HG03064 (cell line): ENCODE data around the gene VWA3B.
"Not testable (repeated sequence)": the region's sequence is repeated elsewhere in the genome, so short reads cannot be mapped to it uniquely, and the experiment has no call there.

Experiments
- ATAC-seq: cut with Tn5 transposase; IDR thresholded peaks from one replicate; pipeline ENCODE4 v1.9.1; 2021; ENCODE audit warnings: low read depth; ENCODE audit not compliant: unreplicated experiment

Gene VWA3B

GRCh38 chr2:98241592-98241991 lies 154.6 kb downstream of the VWA3B start:
- ATAC-seq, result no peak

- ATAC-seq, result no peak
These were observed 155.0 kb downstream of the VWA3B start for GRCh38 chr2:98242003-98242402.

DNA sequence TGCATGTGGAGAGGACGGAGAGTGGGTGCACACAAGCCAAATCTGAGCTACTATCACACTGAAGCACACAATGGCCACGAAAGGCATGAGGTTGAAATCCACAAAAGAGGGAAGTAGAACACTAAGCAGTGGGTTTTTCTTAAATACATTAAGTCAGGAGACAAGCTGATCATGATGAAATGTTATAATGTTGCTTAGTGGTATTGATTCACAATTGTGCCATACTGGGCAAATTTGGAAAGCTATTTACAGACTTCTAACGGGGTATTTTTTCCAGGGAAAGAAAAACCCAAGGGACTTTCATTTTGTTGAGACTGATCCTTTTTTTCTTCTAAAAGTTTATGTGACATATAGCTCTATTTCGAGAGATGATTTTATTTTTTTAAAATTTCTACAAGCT lies 158.5 kb downstream of the VWA3B start:
- no peak for ATAC-seq

DNA sequence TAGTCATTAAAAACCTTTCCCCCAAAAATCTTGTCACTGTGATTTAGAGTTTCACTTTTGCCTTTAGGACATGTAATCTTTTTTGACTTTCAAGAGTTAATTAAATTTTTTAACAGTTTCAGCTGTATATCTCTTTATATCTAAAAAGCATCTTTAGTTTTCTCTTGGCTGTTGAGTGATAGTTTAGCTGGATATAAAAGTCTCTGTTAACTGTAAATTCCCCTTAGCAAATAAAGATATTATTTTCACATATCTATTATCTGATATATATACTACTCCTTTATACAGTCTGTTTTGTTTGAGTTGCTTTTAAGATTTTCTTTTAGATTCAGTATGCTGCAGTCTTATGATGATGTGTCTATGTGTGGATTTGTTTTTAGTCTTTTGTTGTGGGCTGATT lies 160.4 kb downstream of the VWA3B start:
- no peak for ATAC-seq

GRCh38 chr2:98252038-98252773 lies 165.2 kb downstream of the VWA3B start:
- no peak for ATAC-seq

DNA sequence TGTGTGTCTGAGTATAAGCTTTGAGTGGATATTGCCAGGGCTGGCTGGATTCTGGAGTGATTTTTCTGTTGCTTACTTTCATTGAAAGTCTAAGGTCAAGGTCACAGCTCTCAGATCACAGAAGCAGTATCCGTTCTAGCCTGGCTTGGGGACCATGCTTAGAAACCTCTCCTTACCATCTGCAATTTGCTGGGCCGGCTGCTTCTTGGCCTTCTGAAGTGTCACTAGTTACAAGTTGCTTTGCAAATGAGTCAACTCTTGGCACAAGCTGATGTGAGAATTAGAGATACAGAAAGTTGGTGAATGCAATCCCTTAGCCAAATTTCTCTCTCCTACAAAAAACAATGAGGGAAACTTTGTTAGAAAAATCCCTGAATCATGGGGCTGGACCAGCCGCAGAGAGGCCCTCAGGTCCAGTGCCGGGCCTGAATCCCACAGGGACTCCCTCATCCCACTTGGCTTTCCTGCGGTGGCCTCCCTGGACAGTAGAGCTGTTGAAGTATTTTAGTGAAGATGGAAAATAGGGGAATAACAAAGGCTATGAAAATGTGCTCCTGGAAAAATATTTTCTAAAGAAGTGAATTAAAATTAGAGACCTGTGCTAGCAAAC lies 166.6 kb downstream of the VWA3B start:
- ATAC-seq, result no peak

DNA sequence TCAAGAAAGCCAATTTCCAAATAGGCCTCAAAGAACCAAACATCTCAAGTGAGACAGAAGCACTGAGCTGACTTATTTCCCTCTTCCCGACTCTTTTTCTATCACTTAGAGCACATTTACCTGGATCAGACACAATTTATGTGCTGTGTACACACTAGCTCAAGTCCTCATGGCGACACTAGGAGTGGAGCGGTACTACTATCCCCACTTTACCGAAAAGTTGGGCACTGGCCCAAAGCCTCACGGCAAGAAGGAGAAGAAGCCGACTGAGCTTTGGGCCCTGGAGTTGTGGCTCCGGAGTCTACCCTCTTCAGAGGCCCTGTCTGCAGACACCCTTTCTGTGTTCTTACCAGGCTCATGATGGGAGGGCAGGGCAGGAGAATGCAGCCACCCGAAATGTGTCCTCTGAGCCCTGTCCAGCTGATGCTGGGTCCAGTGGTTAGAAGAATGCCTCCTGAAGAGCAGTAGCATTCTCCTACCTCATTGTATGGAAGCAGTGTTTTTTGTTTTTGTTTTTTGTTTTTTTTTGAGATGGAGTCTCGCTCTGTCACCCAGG lies 167.6 kb downstream of the VWA3B start:
- no peak for ATAC-seq

DNA sequence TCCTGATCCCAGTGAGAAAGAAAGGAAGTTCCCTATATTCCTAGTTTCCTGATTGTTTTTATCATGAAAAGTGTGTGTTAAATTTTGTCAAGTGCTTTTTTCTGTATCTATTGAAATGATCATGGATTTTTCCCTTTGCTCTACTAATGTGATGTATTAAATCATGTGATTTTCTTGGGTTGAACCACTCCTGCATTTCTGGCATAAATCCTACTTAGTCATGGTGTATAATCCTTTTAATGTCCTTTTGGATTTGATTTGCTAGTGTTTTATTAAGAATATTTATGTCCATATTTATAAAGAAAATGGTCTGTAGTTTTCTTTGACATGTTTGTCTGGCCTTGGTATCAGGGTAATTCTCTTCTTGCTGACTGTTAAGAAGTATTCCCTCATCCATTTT lies 171.9 kb downstream of the VWA3B start:
- no peak for ATAC-seq

GRCh38 chr2:98263362-98263761 lies 176.4 kb downstream of the VWA3B start:
- ATAC-seq, result no peak

DNA sequence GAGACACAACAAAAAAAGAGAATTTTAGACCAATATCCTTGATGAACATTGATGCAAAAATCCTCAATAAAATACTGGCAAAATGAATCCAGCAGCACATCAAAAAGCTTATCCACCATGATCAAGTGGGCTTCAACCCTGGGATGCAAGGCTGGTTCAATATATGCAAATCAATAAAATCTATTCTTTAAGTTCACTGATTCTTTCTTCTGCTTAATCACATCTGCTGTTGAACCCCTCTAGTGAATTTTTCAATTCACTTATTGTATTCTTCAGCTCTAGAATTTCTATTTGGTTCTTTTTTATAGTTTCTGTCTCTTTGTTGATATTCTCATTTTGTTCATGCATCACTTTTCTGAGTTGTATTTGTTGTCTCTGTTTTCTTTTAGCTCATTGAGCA lies 181.3 kb downstream of the VWA3B start:
- not testable (repeated sequence) for ATAC-seq

- no peak for ATAC-seq
These were observed 182.3 kb downstream of the VWA3B start for GRCh38 chr2:98269274-98269673.

DNA sequence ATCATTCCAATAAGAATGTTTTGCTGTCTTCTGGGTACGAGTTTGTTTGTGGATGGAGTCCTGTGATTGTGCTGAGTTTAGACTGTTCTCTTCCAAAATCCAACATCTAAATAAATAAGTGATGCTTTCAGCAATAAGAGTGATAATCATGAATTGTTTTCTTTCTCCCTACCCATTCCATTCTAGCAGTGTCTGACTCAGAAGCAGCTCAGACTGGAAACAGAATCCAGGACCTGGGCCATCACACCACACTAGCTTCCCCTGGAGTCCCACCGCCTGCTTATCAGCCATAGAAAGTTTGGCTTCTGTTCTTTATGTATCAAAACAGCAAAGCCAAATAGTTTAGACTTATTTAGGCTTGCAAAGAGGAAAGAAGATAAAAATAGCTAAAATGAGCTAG lies 182.9 kb downstream of the VWA3B start:
- ATAC-seq, result no peak

DNA sequence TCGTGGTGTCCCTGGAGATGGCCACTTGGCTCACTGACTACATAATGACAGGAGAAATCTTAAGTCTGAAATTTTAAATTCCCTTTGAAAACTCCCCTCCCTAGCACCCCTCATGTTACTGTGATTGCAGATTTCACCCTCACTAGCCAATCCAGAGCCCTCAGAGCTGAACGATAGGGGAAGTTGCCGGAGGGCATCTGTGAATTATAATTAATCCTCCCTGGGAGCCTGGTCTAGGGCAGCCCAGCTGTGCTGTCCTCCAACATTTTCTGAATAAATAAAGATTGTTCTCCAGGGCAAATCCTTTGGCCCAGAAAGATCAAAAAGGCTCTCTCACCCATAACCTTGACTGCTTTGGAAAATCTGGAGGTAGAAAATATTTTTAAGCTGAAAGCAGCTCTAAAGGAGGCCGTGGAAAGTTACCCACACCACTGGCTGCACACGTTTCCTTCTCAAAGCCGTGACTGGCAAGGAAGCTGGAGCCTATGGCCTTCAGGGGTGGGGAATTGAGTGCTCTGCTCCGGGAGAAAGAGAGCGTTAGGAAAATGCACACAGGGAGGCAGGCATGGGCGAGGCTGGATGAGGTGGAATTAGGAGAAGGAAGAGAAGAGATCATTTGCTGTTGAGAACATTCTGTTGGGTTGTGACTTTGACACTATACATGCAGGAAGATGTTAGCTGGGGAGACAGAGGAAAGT lies 190.3 kb downstream of the VWA3B start:
- no peak for ATAC-seq

- no peak for ATAC-seq
These were observed 191.1 kb downstream of the VWA3B start for GRCh38 chr2:98278074-98278473.

GRCh38 chr2:98280376-98281102 lies 193.6 kb downstream of the VWA3B start:
- no peak for ATAC-seq

GRCh38 chr2:98281607-98282006 lies 194.6 kb downstream of the VWA3B start:
- ATAC-seq, result no peak

GRCh38 chr2:98282109-98282508 lies 195.1 kb downstream of the VWA3B start:
- ATAC-seq, result no peak

GRCh38 chr2:98293030-98293429 lies 206.1 kb downstream of the VWA3B start:
- ATAC-seq, result no peak

- ATAC-seq, result no peak
These were observed 207.1 kb downstream of the VWA3B start for GRCh38 chr2:98293931-98294687.

GRCh38 chr2:98294711-98295110 lies 207.7 kb downstream of the VWA3B start:
- no peak for ATAC-seq
